ENCODE measurements around the gene PLEKHA4. TPM values are rescaled to one million over a fixed set of nuclear protein-coding genes. Genes with fewer than 3 reads are reported as not detected.

Gene PLEKHA4
- total and polyA plus RNA-seq, 2 of the 13 experiments (the other 11 are each of a cell fraction or from before 2014, with no cell fraction given), result 4.8 to 6.0 TPM

DNA sequence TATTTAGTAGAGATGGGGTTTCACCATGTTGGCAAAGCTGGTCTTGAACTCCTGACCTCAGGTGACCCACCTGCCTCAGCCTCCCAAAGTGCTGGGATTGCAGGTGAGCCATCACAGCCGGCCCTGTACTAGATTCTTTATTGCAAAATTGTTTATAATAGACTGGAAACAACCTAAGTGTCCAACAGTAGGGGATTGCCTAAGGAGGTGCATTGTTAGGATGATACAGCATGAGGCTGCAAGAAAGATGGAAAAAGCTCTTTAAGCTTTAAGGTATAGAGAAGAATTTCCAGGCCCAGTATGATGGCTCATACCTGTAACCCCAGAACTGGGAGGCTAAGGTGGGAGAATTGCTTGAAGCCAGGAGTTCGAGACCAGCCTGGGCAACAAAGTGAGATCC lies 65.8 kb downstream of the PLEKHA4 start (continued):
- TF ChIP-seq TERF1 (CRISPR knock-in tag; IDR thresholded peaks at IDR 0.05), result no peak
- TF ChIP-seq MAX (IDR thresholded peaks at IDR 0.05), result no peak
- no peak for TF ChIP-seq RBM22 (optimal IDR thresholded peaks at IDR 0.05; ENCODE audit: low read length)
- TF ChIP-seq SALL2 (CRISPR knock-in tag; IDR thresholded peaks at IDR 0.05), result no peak
- no peak for TF ChIP-seq SNAI1 (CRISPR knock-in tag; IDR thresholded peaks at IDR 0.05; ENCODE audit: borderline replicate concordance)
- TF ChIP-seq DNMT1 (CRISPR knock-in tag; IDR thresholded peaks at IDR 0.05), result no peak

DNA sequence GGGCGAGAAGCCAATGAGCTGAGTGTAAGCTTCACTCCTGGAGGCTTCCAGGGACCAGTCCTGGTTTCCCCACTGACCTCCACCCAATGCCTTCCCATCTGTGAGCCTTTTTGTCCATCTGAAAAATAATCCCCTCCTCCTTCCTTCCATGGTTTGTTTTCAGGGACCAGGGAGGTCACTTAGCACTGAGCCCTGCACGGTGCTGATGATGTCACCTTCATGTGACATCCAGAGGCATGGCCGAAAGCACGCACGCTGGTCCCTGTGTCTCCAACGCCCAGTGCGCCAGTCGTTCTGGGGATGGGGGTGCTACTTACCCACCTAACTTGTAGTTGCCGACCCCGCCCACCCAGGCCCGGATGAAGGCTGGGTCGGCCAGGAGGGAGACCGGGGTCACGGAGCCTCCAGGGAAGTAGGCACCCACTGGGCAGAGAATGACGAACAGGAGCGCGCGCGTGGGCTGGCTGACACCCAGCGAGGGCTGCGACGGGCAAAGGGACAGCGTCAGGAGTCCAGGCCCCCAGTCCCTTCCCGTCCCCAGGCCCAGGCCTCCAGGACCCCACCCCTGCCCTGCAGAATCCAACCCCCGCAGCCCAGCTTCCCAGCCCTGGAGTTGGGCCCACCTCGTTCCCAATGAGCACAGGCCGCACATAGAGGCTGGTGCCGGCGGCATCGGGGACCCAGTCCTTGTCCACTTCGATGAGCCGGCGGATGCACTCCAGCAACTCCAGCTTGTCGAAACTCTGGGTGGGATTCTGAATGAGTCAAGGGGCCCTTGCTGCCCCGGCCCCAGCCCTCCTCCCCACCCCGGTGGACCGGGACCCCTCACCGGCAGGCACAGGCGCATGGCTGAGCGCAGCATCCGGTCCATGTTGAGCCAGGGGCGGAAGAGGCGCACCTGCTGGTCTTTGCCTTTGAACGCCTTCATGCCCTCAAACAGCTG lies 68.8 kb downstream of the PLEKHA4 start:
- no TSS peak for BruUV-seq (replicated peaks)
- Histone ChIP-seq H4K20me1 (ENCODE audit: insufficient read depth, low read length) (no peaks in the 10 kb centered on the region), H3K4me2 (ENCODE audit: low read depth, low read length) (no peak overlapping the region; the same call in 1 of the 2 replicates), H3K9ac (ENCODE audit: insufficient read depth, low read depth, low read length) (no peak overlapping the region), H3K4me1 (ENCODE audit: insufficient read depth, low read length) (peaks cover 19% of the 10 kb centered on the region), H3K27me3 (ENCODE audit: control insufficient read depth in 1 of 2, insufficient read depth in 2 of 2, low read length in 2 of 2) (no peaks in the 10 kb centered on the region), H3K9me3 (ENCODE audit: low read length) (no peaks in the 10 kb centered on the region), H3K36me3 (replicated peaks in 1 of 2; ENCODE audit: control insufficient read depth in 1 of 2, insufficient read depth in 2 of 2, low read length in 2 of 2) (no peaks in the 10 kb centered on the region), H3K27ac (ENCODE audit: extremely low read length, insufficient read depth, low read length) (no peak overlapping the region), H3K4me3 (replicated peaks in 1 of 3; ENCODE audit: insufficient read depth in 1 of 3, low read depth in 2 of 3, low read length in 3 of 3) (no peak overlapping the region), H3K79me2 (ENCODE audit: insufficient read depth, low read length) (no peaks in the 10 kb centered on the region), H2AFZ (ENCODE audit: low read length) (no peak overlapping the region)
- TF ChIP-seq TRIM24 (CRISPR knock-in tag; IDR thresholded peaks at IDR 0.05) (no peak), ESRRA (CRISPR knock-in tag; IDR thresholded peaks at IDR 0.05; ENCODE audit: low read depth) (no peak), MTA1 (CRISPR knock-in tag; IDR thresholded peaks at IDR 0.05; ENCODE audit: borderline replicate concordance) (0 out of 2 replicates have a peak, but pooled peaks have one; percentile 27), ZFP62 (CRISPR knock-in tag; IDR thresholded peaks at IDR 0.05) (no peak), ATF7 (IDR thresholded peaks at IDR 0.05) (peak; percentile 19; the same call in 1 of the 2 replicates), ATF7 (CRISPR knock-in tag; IDR thresholded peaks at IDR 0.05) (no peak)
- POLR2A ChIA-PET, result interaction anchor here (1.2 kb wide), 1 partner anchor 8 kb away, joined by 6 read pairs; no protein-coding TSS in a partner anchor
- intact Hi-C loops (cut with micrococcal nuclease; ENCODE audit: unreplicated experiment) (no loop called here), in situ Hi-C loops (cut with HindIII; ENCODE audit: extremely low pct_ligation_motif_present, low pct_unique_long_range_greater_than_20kb) (loop anchor here (5.0 kb wide), 1 partner anchor 38 kb away; the partner anchor contains the start of gene HSD17B14)
- 74% methylated on average over 13 of the region's 44 CpGs for WGBS (ENCODE audit: low lambda C conversion rate)
- FAIRE-seq (no peak), ATAC-seq (no peak), DNase-seq (ENCODE audit: low spot score) (no peak)
- CTCF ChIA-PET (ENCODE audit: low intra/inter-chr PET ratio, low total read pairs), result no interaction called here
